Endothelial cell of umbilical vein (primary cell): ENCODE results near the gene NTF3. TPM values are rescaled to one million over a fixed set of nuclear protein-coding genes. Genes with fewer than 3 reads are reported as not detected.

Experiments used
- BruUV-seq: library from RNA; stranded (reverse); fragments of 400-500 nt; replicated peaks from 2 replicates; lab custom pipeline; 2021; lab: Mats Ljungman, UMichigan
- CTCF ChIA-PET: fragments of 300-600, 350-600 bp; sonication (Branson Sonifier 250); formaldehyde crosslinking; loops from one replicate; lab custom pipeline; 2021; ENCODE audit warnings: antibody characterized with exemption, inconsistent platforms; lab: Charles Lee
- POLR2A ChIA-PET: fragments of 300-600, 350-600 bp; sonication (Branson Sonifier 250); formaldehyde crosslinking; loops from one replicate; lab custom pipeline; 2021; ENCODE audit warnings: antibody characterized with exemption, inconsistent platforms; lab: Charles Lee
- DNase-seq: peaks from one replicate; pipeline ENCODE4 v3.0.0-alpha.2; 2011; ENCODE audit warnings: low read depth, low spot score
- FAIRE-seq: peaks from 2 replicates; lab custom pipeline; 2011; peaks lifted over from hg19 to GRCh38; lab: Jason Lieb, UNC
- H2AFZ ChIP-seq: 2 replicates; pipeline ENCODE4 v1.6.0; 2012; ENCODE audit warnings: low read depth, low read length, control low read depth, inconsistent platforms
- H3K27ac ChIP-seq: 2 replicates; pipeline ENCODE4 v1.5.1; 2011; ENCODE audit warnings: low read depth, mild to moderate bottlenecking, control low read depth, low read length, moderate library complexity; ENCODE audit not compliant: insufficient read depth
- H3K27me3 ChIP-seq, 2 experiments: 2 replicates each; pipeline versions ENCODE4 v1.6.0 to v1.6.1; 2011; ENCODE audit warnings: low read length in 2 of 2, mixed read lengths in 1 of 2; ENCODE audit not compliant: control insufficient read depth in 2 of 2, insufficient read depth in 2 of 2
- H3K36me3 ChIP-seq, 2 experiments: 2 replicates in 1 of 2; 3 replicates in 1 of 2; pipeline ENCODE4 v1.5.1; 2011; ENCODE audit warnings: low read length in 2 of 2, mild to moderate bottlenecking in 1 of 2, moderate library complexity in 1 of 2; ENCODE audit not compliant: control insufficient read depth in 2 of 2, insufficient read depth in 2 of 2; ENCODE audit errors: extremely low read depth in 1 of 2
- H3K4me1 ChIP-seq: 3 replicates; pipeline ENCODE4 v1.5.1; 2011; ENCODE audit warnings: mild to moderate bottlenecking, low read length; ENCODE audit not compliant: control insufficient read depth, insufficient read depth; ENCODE audit errors: extremely low read depth
- H3K4me2 ChIP-seq: 2 replicates; pipeline ENCODE4 v1.6.1; 2011; ENCODE audit warnings: low read length, control low read depth, mixed read lengths; ENCODE audit not compliant: insufficient read depth
- H3K4me3 ChIP-seq, 3 experiments: fragments of 200-600 bp in 1 of 3; sonication (generic), shearing (Covaris generic) in 1 of 3; replicated peaks in 1 of 3; 2 replicates each; pipeline ENCODE4 v1.5.1; 2011 to 2016; ENCODE audit warnings: control low read depth in 3 of 3, low read length in 3 of 3, mild to moderate bottlenecking in 2 of 3, inconsistent platforms in 1 of 3, low read depth in 1 of 3, moderate library complexity in 1 of 3; ENCODE audit not compliant: insufficient read depth in 1 of 3
- H3K79me2 ChIP-seq: 2 replicates; pipeline ENCODE4 v1.6.0; 2012; ENCODE audit warnings: low read length, inconsistent platforms; ENCODE audit not compliant: control insufficient read depth, insufficient read depth
- H3K9ac ChIP-seq: replicated peaks from 2 replicates; pipeline ENCODE3; 2011; ENCODE audit warnings: low read length, control low read depth; ENCODE audit not compliant: insufficient read depth; ENCODE audit errors: extremely low read depth
- H3K9me1 ChIP-seq: replicated peaks from 3 replicates; pipeline ENCODE4 v1.6.0; 2011; ENCODE audit warnings: mild to moderate bottlenecking, low read length; ENCODE audit not compliant: control insufficient read depth, insufficient read depth; ENCODE audit errors: extremely low read depth
- H3K9me3 ChIP-seq: replicated peaks from 2 replicates; pipeline ENCODE4 v1.5.1; 2012; ENCODE audit warnings: low read length, inconsistent platforms; ENCODE audit not compliant: control insufficient read depth, insufficient read depth
- H4K20me1 ChIP-seq: replicated peaks from 2 replicates; pipeline ENCODE3; 2011; ENCODE audit warnings: mild to moderate bottlenecking, low read length; ENCODE audit not compliant: control insufficient read depth, insufficient read depth; ENCODE audit errors: extremely low read depth
- EZH2 ChIP-seq: IDR thresholded peaks from 2 replicates; pipeline ENCODE4 v1.6.1; 2012; ENCODE audit warnings: borderline replicate concordance, low read depth, mild to moderate bottlenecking, moderate library complexity, low read length, inconsistent platforms; ENCODE audit not compliant: severe bottlenecking
- FOS ChIP-seq: IDR thresholded peaks from 2 replicates; pipeline ENCODE4 v1.6.1; 2011; ENCODE audit warnings: mild to moderate bottlenecking, low read length, moderate library complexity, borderline replicate concordance; ENCODE audit not compliant: insufficient read depth
- GATA2 ChIP-seq: IDR thresholded peaks from 2 replicates; pipeline ENCODE4 v1.7.0; 2011; ENCODE audit warnings: low read depth, mild to moderate bottlenecking, moderate library complexity, mixed read lengths, low read length; ENCODE audit not compliant: insufficient read length, insufficient read depth
- JUN ChIP-seq: IDR thresholded peaks from 2 replicates; pipeline ENCODE4 v1.6.1; 2011; ENCODE audit warnings: borderline replicate concordance, low read depth; ENCODE audit not compliant: insufficient read length, insufficient read depth
- MYC ChIP-seq: IDR thresholded peaks from one replicate; pipeline ENCODE4 v1.6.1; 2011; ENCODE audit warnings: mild to moderate bottlenecking, low read depth, low read length
- POLR2A ChIP-seq: IDR thresholded peaks from 2 replicates; pipeline ENCODE4 v1.6.1; 2012; ENCODE audit warnings: low read depth, mild to moderate bottlenecking, control low read depth, low read length
- POLR2AphosphoS5 ChIP-seq: IDR thresholded peaks from 2 replicates; pipeline ENCODE4 v1.6.1; 2012; ENCODE audit warnings: low read depth, mild to moderate bottlenecking, control low read depth, low read length, moderate library complexity; ENCODE audit not compliant: insufficient read depth
- dilution Hi-C: fragments of 300-500 bp; cut with MboI; formaldehyde crosslinking; loops from one replicate; pipeline ENCODE4 v1.15.0; 2019; ENCODE audit warnings: low sequenced_read_pairs; ENCODE audit not compliant: extremely low pct_ligation_motif_present
- intact Hi-C: fragments of 100-400 bp; cut with micrococcal nuclease; formaldehyde crosslinking; loops from one replicate; pipeline ENCODE4 v1.10.0; 2022
- polyA plus RNA-seq, 4 experiments: library from polyadenylated mRNA; depleted of rRNA in 3 of 4; stranded (reverse) in 3 of 4; unstranded in 1 of 4; fragments of >200 nt; gene quantifications; 2 replicates each; pipeline versions ENCODE4 v1.2.1 to v1.2.3, GENCODE V29; 2011 to 2012; ENCODE audit warnings: missing spikeins in 1 of 4
- total RNA-seq: library from RNA; stranded (reverse); gene quantifications from 2 replicates; pipeline ENCODE4 v1.2.3, GENCODE V29; 2021
- TF ChIP-seq, protein P1 (sequence below): IDR thresholded peaks from 2 replicates; pipeline ENCODE4 v1.6.1; 2011; ENCODE audit not compliant: insufficient read depth, insufficient read length
- TF ChIP-seq, protein P2 (sequence below), 2 donors: IDR thresholded peaks; 1 replicate in 1 of 2; 2 replicates in 1 of 2; pipeline ENCODE4 v1.5.1; 2011; ENCODE audit warnings: low read length in 2 of 2, mild to moderate bottlenecking in 2 of 2, moderate library complexity in 2 of 2, control low read depth in 1 of 2, inconsistent platforms in 1 of 2, low read depth in 1 of 2; ENCODE audit not compliant: insufficient read depth in 1 of 2; ENCODE audit errors: extremely low read depth in 1 of 2

Gene NTF3
- total and polyA plus RNA-seq, 2 donors (not counting 3 experiments of a cell fraction or from before 2014, with no cell fraction given) = not detected

DNA sequence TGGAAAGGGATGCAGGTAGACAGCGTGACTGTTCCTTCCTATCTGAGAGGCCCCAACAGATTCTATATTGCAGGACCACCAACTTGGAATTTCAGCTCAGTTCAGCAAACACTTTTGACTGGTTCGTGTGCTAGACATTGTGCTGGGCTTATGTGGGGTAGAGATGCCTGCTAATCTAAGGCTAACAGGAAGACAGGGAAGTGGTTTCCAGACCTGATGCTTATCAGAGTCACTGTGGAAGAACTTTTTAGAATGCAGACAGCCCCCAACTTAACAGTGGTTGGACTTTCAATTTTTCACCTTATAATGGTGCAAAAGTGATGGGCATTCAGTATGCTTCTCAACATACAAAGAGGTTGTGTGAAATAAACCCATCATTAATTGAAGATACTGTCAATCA lies 32.2 kb downstream of the NTF3 start:
- Histone ChIP-seq H3K27me3 (peaks cover 0 to 1% of the 10 kb centered on the region in 2 experiments), H3K4me2 (no peak overlapping the region), H3K9me3 (no peaks in the 10 kb centered on the region), H2AFZ (no peak overlapping the region), H3K79me2 (no peaks in the 10 kb centered on the region), H3K9ac (no peak overlapping the region), H3K4me3 (no peak overlapping the region), H3K4me1 (no peaks in the 10 kb centered on the region), H4K20me1 (no peaks in the 10 kb centered on the region), H3K27ac (no peak overlapping the region), H3K9me1 (no peaks in the 10 kb centered on the region), H3K36me3 (no peaks in the 10 kb centered on the region)
- CTCF ChIA-PET = no interaction called here
- POLR2A ChIA-PET = no interaction called here
- TF ChIP-seq MYC = no peak
- TF ChIP-seq GATA2 = peak; percentile 49
- TF ChIP-seq, protein P1, sequence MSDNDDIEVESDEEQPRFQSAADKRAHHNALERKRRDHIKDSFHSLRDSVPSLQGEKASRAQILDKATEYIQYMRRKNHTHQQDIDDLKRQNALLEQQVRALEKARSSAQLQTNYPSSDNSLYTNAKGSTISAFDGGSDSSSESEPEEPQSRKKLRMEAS = no peak
- no peak for TF ChIP-seq POLR2A
- TF ChIP-seq, protein P2, sequence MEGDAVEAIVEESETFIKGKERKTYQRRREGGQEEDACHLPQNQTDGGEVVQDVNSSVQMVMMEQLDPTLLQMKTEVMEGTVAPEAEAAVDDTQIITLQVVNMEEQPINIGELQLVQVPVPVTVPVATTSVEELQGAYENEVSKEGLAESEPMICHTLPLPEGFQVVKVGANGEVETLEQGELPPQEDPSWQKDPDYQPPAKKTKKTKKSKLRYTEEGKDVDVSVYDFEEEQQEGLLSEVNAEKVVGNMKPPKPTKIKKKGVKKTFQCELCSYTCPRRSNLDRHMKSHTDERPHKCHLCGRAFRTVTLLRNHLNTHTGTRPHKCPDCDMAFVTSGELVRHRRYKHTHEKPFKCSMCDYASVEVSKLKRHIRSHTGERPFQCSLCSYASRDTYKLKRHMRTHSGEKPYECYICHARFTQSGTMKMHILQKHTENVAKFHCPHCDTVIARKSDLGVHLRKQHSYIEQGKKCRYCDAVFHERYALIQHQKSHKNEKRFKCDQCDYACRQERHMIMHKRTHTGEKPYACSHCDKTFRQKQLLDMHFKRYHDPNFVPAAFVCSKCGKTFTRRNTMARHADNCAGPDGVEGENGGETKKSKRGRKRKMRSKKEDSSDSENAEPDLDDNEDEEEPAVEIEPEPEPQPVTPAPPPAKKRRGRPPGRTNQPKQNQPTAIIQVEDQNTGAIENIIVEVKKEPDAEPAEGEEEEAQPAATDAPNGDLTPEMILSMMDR (IDR thresholded peaks at IDR 0.05; ENCODE audit: extremely low read depth in 1 of 2, insufficient read depth in 1 of 2, low read depth in 1 of 2, low read length in 2 of 2) = no peak
- DNase-seq = no peak
- dilution Hi-C loops = no loop called here
- intact Hi-C loops = no loop called here
- BruUV-seq = no TSS peak
- FAIRE-seq = no peak

DNA sequence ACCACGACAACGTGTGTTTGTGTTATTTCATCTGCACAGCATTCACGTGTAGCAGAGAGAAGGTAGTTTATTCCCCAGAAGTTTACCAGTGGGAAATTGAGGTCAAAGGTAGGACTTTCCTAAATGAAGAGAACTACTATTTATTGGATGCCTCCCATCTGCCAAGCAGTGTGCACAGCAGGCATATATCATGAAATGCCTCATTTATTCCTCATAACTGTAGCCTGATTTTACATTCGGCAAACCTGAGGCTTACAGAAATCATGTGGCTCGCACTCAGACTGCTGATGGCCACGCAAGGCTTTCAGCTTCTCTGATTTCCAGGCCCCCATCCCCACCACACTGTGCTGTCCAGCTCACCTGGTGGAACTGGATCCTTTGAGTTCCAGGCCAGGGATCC lies 33.5 kb downstream of the NTF3 start:
- H3K9me1 ChIP-seq = no peaks in the 10 kb centered on the region
- no peaks in the 10 kb centered on the region for H3K79me2 ChIP-seq
- no peak overlapping the region for H3K9ac ChIP-seq
- no peak overlapping the region for H3K27ac ChIP-seq
- H3K27me3 ChIP-seq = peaks cover 0 to 1% of the 10 kb centered on the region in 2 experiments
- FAIRE-seq (no peak), DNase-seq (no peak)
- intact Hi-C loops = no loop called here
- no peaks in the 10 kb centered on the region for H3K36me3 ChIP-seq
- BruUV-seq = no TSS peak
- no peak overlapping the region for H3K4me2 ChIP-seq
- no peak overlapping the region for H3K4me3 ChIP-seq
- no peak overlapping the region for H2AFZ ChIP-seq
- H3K4me1 ChIP-seq = no peaks in the 10 kb centered on the region
- no peaks in the 10 kb centered on the region for H3K9me3 ChIP-seq
- no peak for TF ChIP-seq POLR2A
- TF ChIP-seq FOS = no peak
- no peak for TF ChIP-seq POLR2AphosphoS5
- TF ChIP-seq, protein P2 (IDR thresholded peaks at IDR 0.05; ENCODE audit: extremely low read depth in 1 of 2, insufficient read depth in 1 of 2, low read depth in 1 of 2, low read length in 2 of 2) = no peak
- no peak for TF ChIP-seq JUN
- TF ChIP-seq MYC = no peak
- no peak for TF ChIP-seq EZH2
- ChIA-PET POLR2A (no interaction called here), CTCF (no interaction called here)
- dilution Hi-C loops = no loop called here
- H4K20me1 ChIP-seq = no peaks in the 10 kb centered on the region
